Spleen (tissue), 7 donors: ENCODE results near the gene RBM22.

Source experiments
- CTCF ChIP-seq, 11 experiments: fragments of 200-600 bp in 7 of 11; fragments of 450-650 bp in 4 of 11; sonication (generic) in 4 of 11; IDR thresholded peaks in 8 of 11; conservative IDR thresholded peaks in 3 of 11; 1 replicate in 7 of 11; 2 replicates in 4 of 11; pipeline versions ENCODE4 v1.4.0 to v1.8.0; 2016 to 2021; ENCODE audit warnings: antibody characterized with exemption in 11 of 11, inconsistent platforms in 4 of 11, mild to moderate bottlenecking in 1 of 11
- POLR2AphosphoS5 ChIP-seq, 3 donors: sonication (generic); formaldehyde crosslinking; IDR thresholded peaks; one replicate each; pipeline ENCODE4 v1.5.1; 2017; ENCODE audit warnings: antibody characterized with exemption in 3 of 3
- donor health status: DM: no; HTN: no; CAD: no; lungs with moderate emphysema.
- donor health status: DM: no; HTN: no; CAD: no.
- donor health status: DM: no; HTN: no; CAD: no.

- TF ChIP-seq CTCF (IDR thresholded peaks at IDR 0.05 in 8 of 11, conservative IDR thresholded peaks at IDR 0.05 in 3 of 11) (no peak), POLR2AphosphoS5 (IDR thresholded peaks at IDR 0.05) (no peak)
Observed at GRCh38 chr5:150644058-150644457, 56.8 kb downstream of the RBM22 start.
